AG04450 (cell line): Measurements from ENCODE around the gene SHC2. TPM values are rescaled to one million over a fixed set of nuclear protein-coding genes. Genes with fewer than 3 reads are reported as not detected.

Experiments
- CTCF ChIA-PET: fragments of 300-600, 350-600 bp; formaldehyde crosslinking; extraction: SDS; loops from one replicate; lab custom pipeline; 2022; ENCODE audit warnings: antibody characterized with exemption, inconsistent platforms; lab: Charles Lee
- POLR2A ChIA-PET: fragments of 350-600 bp; formaldehyde crosslinking; extraction: SDS; loops from one replicate; lab custom pipeline; 2021; ENCODE audit warnings: antibody characterized with exemption, inconsistent platforms; lab: Yijun Ruan, JAX
- DNase-seq: peaks from one replicate; pipeline ENCODE4 v3.0.0-alpha.2; 2011; ENCODE audit warnings: low read depth, low spot score
- H3K27ac ChIP-seq: one replicate; pipeline ENCODE4 v1.5.1; 2012; ENCODE audit warnings: low read depth, low read length, control low read depth
- H3K27me3 ChIP-seq: one replicate; pipeline ENCODE4 v1.6.0; 2012; ENCODE audit warnings: low read length; ENCODE audit not compliant: control insufficient read depth, insufficient read depth
- H3K4me3 ChIP-seq: 2 replicates; pipeline ENCODE4 v1.5.1; 2011; ENCODE audit warnings: mild to moderate bottlenecking, low read depth, low read length, control low read depth
- H3K9me3 ChIP-seq: 2 replicates; pipeline ENCODE4 v1.5.1; 2012; ENCODE audit warnings: low read length; ENCODE audit not compliant: control insufficient read depth, insufficient read depth
- CTCF ChIP-seq: IDR thresholded peaks from 2 replicates; pipeline ENCODE4 v1.5.1; 2011; ENCODE audit warnings: low read depth, low read length, control low read depth, inconsistent platforms
- polyA plus RNA-seq: library from polyadenylated mRNA; depleted of rRNA; stranded (reverse); fragments of >200 nt; gene quantifications from 2 replicates; pipeline ENCODE4 v1.2.3, GENCODE V29; 2011

SHC2 gene
- polyA plus RNA-seq, 1 experiment: 1.3 TPM

- peaks cover 34% of the 10 kb centered on the region for H3K9me3 ChIP-seq
- no peak overlapping the region for H3K27ac ChIP-seq
- TF ChIP-seq CTCF: no peak
- peaks cover 30% of the 10 kb centered on the region for H3K27me3 ChIP-seq
- no peak overlapping the region for H3K4me3 ChIP-seq
- POLR2A ChIA-PET: no interaction called here
- CTCF ChIA-PET: no interaction called here
- no peak for DNase-seq
Observed at GRCh38 chr19:406971-407510, 53.8 kb downstream of the SHC2 start.

- H3K27ac ChIP-seq: no peak overlapping the region
- no peak for TF ChIP-seq CTCF
- H3K4me3 ChIP-seq: no peak overlapping the region
- no peak for DNase-seq
- peaks cover 30% of the 10 kb centered on the region for H3K27me3 ChIP-seq
- POLR2A ChIA-PET: no interaction called here
- peaks cover 30% of the 10 kb centered on the region for H3K9me3 ChIP-seq
- CTCF ChIA-PET: no interaction called here
Observed at GRCh38 chr19:406135-406781, 54.6 kb downstream of the SHC2 start.

- Histone ChIP-seq H3K9me3 (peaks cover 26% of the 10 kb centered on the region), H3K4me3 (no peak overlapping the region), H3K27ac (no peak overlapping the region), H3K27me3 (peaks cover 30% of the 10 kb centered on the region)
- no peak for DNase-seq
- CTCF ChIA-PET: no interaction called here
- no peak for TF ChIP-seq CTCF
- POLR2A ChIA-PET: no interaction called here
Observed at GRCh38 chr19:405121-405965, 55.5 kb downstream of the SHC2 start.

- ChIA-PET POLR2A (no interaction called here), CTCF (no interaction called here)
- DNase-seq: no peak
- H3K27me3 ChIP-seq: peaks cover 16% of the 10 kb centered on the region
- H3K9me3 ChIP-seq: peaks cover 28% of the 10 kb centered on the region
- H3K27ac ChIP-seq: no peak overlapping the region
- TF ChIP-seq CTCF: no peak
- H3K4me3 ChIP-seq: no peak overlapping the region
Observed at GRCh38 chr19:403221-404027, 57.4 kb downstream of the SHC2 start.
